GM19238 (cell line): ENCODE measurements around the gene PARD3B.

Experiments used
- DNase-seq: peaks from one replicate; pipeline ENCODE4 v3.0.0; 2011; ENCODE audit warnings: low spot score; ENCODE audit not compliant: insufficient read length

PARD3B gene

DNA sequence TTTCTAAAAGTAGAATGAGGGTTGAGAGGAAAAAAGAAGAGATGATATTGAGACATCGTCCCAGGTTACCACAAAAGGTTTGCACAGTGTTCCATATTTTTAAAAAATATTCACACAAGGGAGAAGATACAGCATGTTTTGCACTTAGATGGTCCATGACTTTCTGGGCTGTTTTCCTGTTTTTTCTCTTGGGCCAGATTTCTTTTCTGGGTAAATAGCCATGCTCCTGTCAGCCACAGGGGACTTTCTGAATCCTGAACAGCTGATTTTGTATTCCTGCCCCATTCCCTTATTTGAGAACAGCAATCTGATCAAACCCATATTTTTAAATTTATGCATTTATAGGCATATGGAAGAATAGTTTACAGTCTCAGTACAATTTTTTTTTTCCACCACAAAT, 951.1 kb downstream of the PARD3B start:
- DNase-seq = no peak

- no peak for DNase-seq
These were observed 951.5 kb downstream of the PARD3B start for GRCh38 chr2:205496772-205497171.

DNA sequence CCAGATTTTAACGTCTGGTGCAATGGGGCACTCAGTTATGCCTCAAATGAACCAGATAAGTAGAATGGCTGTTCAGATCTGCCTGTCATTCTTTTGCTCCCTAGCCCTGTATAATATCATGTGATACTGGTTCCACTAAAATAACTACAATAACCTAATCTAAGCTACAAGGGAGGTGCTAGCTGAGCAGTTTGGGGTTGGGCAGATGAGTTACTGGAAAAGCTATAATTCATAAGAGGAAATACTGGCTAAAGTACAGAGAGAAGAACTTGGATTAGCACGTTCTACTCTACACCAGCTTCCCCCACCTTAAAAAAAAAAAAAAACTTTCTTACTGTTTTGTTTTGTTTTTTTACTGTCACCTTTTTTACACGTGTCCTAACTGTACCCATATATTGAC, 953.7 kb downstream of the PARD3B start:
- DNase-seq = no peak

GRCh38 chr2:205500065-205500464, 954.8 kb downstream of the PARD3B start:
- DNase-seq = no peak

- no peak for DNase-seq
These were observed 955.7 kb downstream of the PARD3B start for GRCh38 chr2:205500951-205501350.

- DNase-seq = no peak
These were observed 956.6 kb downstream of the PARD3B start for GRCh38 chr2:205501826-205502225.

GRCh38 chr2:205505371-205505770, 960.1 kb downstream of the PARD3B start:
- DNase-seq = no peak

- DNase-seq = no peak
These were observed 964.4 kb downstream of the PARD3B start for GRCh38 chr2:205509655-205510054.

GRCh38 chr2:205510345-205510744, 965.1 kb downstream of the PARD3B start:
- DNase-seq = no peak

DNA sequence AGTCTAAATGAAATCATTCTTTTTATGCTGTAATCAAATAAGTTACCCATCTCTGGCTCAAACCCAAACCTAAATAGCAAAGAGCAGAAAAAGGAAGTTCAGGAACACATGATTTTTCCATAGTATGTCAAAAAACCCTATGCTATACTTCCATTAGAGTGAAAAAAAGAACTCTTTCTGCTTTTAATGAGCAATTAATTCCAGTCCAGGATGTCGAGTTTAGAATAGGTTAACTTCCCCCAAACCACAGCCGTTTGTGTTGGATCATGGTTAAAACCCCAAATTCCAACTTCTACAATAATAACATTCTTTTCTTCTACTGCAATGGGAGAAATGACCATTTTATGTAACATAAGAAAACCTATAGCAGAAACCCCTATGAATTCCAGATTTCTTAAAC, 965.9 kb downstream of the PARD3B start:
- no peak for DNase-seq

- no peak for DNase-seq
These were observed 966.4 kb downstream of the PARD3B start for GRCh38 chr2:205511641-205512040.

GRCh38 chr2:205520311-205520710, 975.0 kb downstream of the PARD3B start:
- DNase-seq = no peak

DNA sequence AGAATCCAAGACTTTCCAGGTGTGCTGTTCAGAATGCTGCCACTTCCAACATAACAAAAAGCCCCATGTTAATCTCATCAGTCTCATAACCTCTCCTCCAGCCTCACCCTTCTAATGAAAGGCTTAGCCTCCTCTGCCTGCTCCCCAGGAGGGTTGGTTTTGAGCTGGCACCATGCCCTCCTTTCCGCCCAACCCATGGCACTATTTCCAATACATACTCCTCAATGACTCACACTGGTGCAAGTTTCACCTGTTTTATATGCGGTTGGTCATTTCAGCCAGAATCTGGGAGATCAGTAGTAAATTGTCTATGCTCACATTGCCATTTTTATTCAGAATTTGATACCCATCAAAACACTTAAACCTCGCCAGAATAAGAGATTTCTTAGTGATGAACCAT, 979.4 kb downstream of the PARD3B start:
- DNase-seq = no peak

GRCh38 chr2:205527801-205528200, 982.5 kb downstream of the PARD3B start:
- no peak for DNase-seq

DNA sequence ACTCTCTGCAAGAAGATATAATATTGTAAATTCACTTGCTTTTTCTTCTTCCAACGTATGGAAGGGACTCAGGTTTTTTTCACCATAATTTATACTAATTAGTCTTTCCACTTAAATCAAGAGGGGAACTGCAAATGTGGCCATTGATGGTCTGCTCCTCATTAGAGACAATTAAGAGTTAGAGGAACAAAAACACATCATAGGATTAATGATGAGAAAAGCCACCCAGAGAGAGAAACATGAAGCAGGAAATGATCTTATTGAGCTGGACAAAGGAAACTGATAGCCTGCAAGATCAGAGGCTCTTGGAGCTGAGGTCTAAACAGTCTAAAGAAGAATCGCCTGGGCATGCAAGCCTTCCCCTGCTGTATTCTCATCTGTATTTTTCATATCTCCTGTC, 985.8 kb downstream of the PARD3B start:
- DNase-seq = no peak

GRCh38 chr2:205531489-205532148, 986.3 kb downstream of the PARD3B start:
- DNase-seq = no peak

DNA sequence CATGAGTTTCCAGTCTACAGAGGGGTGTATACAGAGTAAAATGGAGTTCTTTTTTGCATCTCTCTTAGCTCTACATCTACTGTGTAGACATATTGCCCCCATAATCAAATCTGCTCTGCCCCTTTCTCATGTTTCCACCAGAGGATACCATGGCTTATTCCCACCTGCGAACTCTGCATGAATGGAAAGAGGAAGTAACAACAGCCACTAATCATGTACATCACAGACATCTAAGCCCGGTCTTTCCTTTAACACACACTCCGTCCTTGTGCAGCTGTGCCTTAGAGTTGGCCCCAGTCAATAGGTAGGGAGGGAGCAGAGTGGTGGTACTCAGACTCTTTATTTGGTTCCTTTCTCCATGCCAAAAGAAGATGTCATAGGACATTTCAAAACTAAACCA, 989.7 kb downstream of the PARD3B start:
- no peak for DNase-seq

GRCh38 chr2:205539603-205540002, 994.3 kb downstream of the PARD3B start:
- DNase-seq = no peak

DNA sequence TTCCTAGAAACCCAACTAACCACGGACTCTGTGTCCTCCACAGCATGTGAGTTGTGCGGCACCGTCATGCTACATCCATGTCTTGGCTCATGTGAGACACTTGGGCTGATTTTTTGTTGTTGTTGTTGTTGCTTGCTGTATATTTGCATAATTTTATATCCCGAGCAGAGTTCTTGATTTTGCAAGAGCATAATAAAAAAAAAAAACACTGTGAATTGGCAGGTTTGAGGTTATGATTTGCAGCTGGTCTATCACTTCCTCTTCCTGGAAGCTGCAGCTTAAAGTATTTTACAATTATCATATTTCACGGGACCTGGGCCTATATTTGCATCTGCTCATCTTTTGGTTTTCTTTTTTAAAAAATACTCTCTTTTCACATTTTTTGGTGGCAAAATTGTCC, 994.8 kb downstream of the PARD3B start:
- DNase-seq = no peak

- no peak for DNase-seq
These were observed 998.1 kb downstream of the PARD3B start for GRCh38 chr2:205543262-205543843.

DNA sequence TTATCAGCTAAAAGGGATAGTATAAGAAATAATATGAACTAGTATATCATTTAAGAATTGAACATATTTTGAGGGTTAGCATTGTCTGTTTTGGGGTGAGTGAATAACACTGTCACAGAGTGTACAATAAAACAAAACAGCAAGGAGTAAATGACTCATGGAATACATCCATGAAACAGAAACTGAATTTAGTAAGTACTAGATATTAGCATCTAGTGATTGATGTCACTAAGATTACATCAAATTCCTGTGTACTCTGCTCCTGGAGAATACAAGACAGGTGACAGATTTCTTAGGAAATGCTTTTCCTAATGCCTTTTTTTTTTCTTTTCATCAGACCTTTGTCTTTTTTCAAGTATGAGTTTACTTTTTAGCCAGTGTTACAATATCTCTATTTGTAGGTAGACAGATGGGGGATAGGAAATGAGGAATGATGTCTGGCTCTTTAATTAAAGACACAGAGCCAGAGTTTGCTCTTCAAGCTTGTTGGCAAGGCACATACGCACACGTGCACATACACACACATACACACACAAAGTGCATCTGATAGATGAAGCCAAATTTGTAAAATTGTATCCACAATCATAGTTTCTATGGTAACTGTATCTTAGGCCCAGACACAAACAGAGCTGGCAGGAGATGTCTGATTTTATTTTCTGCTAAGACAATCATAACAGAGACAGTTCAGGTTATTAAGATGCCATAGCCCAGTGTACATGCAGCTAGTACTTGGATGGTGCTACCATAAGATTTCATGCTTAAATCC, 998.8 kb downstream of the PARD3B start:
- DNase-seq = no peak

GRCh38 chr2:205545971-205546816, 1000.9 kb downstream of the PARD3B start:
- DNase-seq = no peak
